ENCODE results near the gene MYADML2. TPM values are rescaled to one million over a fixed set of nuclear protein-coding genes. Genes with fewer than 3 reads are reported as not detected.
A peak's percentile ranks its signal among the peaks of the same experiment; 100 is the strongest.

The MYADML2 gene
- total RNA-seq, 1 experiment from 2014 or later, result 0.22 TPM

DNA sequence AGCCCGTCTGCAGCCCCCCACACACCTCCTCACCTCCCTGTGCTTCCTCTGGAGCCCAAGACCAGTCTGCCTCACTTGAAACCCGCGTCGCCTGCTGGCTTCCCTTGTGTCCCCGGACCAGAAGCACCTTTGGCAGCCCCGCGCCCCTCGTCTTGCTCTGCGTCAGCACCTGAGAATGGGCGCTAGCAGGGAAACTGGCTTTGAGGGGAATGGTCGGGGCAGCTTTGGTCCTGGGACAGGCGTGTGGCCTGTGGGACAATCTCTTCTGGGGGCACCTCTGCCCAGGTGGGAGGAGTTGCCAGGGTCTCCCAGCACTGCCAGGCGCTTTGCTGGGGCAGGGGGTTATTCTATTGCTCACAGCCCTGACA is 15.9 kb downstream of the MYADML2 start:
- no CpG with 5 or more reads among the region's 13 CpGs for WGBS (ENCODE audit: extremely low coverage, insufficient read length, low lambda C conversion rate)

More for the DNA sequence above, 15.9 kb downstream of the MYADML2 start:
- H3K56ac ChIP-seq (ENCODE audit: insufficient read length, low read depth, low read length), result no peak overlapping the region
- H3K27ac ChIP-seq (ENCODE audit: insufficient read length, low read depth, low read length), result no peak overlapping the region
- no peaks in the 10 kb centered on the region; the same call in 1 of the 2 replicates for H3K27me3 ChIP-seq (ENCODE audit: insufficient read depth, low read length)
- Mint-ChIP-seq H3K36me3 (ENCODE audit: insufficient read depth in 1 of 3, low read depth in 3 of 3) (peaks cover 3 to 31% (median 21%) of the 10 kb centered on the region in 3 experiments; a peak in 6 of 7 replicates), H3K27me3 (ENCODE audit: low read depth) (peaks cover 20% of the 10 kb centered on the region), H3K27ac (peak overlapping the region in 1 of 3 experiments; percentile 75; a peak in 2 of 7 replicates), H3K9me3 (no peaks in the 10 kb centered on the region), H3K4me3 (no peak overlapping the region), H3K4me1 (peaks cover 5 to 15% of the 10 kb centered on the region in 2 experiments)
- peaks cover 2% of the 10 kb centered on the region; the same call in 1 of the 2 replicates for H3K79me2 ChIP-seq (ENCODE audit: insufficient read depth, low read length)
- H2AFZ ChIP-seq (ENCODE audit: low read length), result no peak overlapping the region
- H3K4ac ChIP-seq (ENCODE audit: low read depth, low read length), result no peak overlapping the region
- H4K5ac ChIP-seq (ENCODE audit: insufficient read length, low read depth, low read length), result no peak overlapping the region
- peaks cover 3% of the 10 kb centered on the region for H3K79me1 ChIP-seq (ENCODE audit: insufficient read depth, low read depth, low read length, poor library complexity, severe bottlenecking)
- no peaks in the 10 kb centered on the region for H3K9me3 ChIP-seq (ENCODE audit: control insufficient read depth, low read depth, low read length)
- H2AK5ac ChIP-seq (ENCODE audit: insufficient read length, low read length), result no peak overlapping the region
- no peak overlapping the region; the same call in 1 of the 2 replicates for H3K14ac ChIP-seq (ENCODE audit: insufficient read depth, low read length)
- no peak overlapping the region for H3K18ac ChIP-seq (ENCODE audit: insufficient read length, low read depth, low read length)
- peaks cover 4% of the 10 kb centered on the region for H4K20me1 ChIP-seq (ENCODE audit: control insufficient read depth, insufficient read depth, insufficient read length)
- TF ChIP-seq, protein P1, sequence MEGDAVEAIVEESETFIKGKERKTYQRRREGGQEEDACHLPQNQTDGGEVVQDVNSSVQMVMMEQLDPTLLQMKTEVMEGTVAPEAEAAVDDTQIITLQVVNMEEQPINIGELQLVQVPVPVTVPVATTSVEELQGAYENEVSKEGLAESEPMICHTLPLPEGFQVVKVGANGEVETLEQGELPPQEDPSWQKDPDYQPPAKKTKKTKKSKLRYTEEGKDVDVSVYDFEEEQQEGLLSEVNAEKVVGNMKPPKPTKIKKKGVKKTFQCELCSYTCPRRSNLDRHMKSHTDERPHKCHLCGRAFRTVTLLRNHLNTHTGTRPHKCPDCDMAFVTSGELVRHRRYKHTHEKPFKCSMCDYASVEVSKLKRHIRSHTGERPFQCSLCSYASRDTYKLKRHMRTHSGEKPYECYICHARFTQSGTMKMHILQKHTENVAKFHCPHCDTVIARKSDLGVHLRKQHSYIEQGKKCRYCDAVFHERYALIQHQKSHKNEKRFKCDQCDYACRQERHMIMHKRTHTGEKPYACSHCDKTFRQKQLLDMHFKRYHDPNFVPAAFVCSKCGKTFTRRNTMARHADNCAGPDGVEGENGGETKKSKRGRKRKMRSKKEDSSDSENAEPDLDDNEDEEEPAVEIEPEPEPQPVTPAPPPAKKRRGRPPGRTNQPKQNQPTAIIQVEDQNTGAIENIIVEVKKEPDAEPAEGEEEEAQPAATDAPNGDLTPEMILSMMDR (conservative IDR thresholded peaks at IDR 0.05), result no peak
- H2BK15ac ChIP-seq (ENCODE audit: low read depth, low read length), result no peak overlapping the region
- H3K23ac ChIP-seq (ENCODE audit: insufficient read length, low read depth, low read length), result no peak overlapping the region
- no peak overlapping the region for H2BK120ac ChIP-seq (ENCODE audit: low read depth, low read length, poor library complexity, severe bottlenecking)
- no peaks in the 10 kb centered on the region for H3K4me1 ChIP-seq (ENCODE audit: insufficient read depth, low read length)
- peaks cover 9% of the 10 kb centered on the region for H3K23me2 ChIP-seq (ENCODE audit: insufficient read length, low read depth, low read length, poor library complexity, severe bottlenecking)
- H3K4me2 ChIP-seq (ENCODE audit: insufficient read depth, insufficient read length, low read length), result no peak overlapping the region
- H2BK20ac ChIP-seq (ENCODE audit: low read depth, low read length, poor library complexity, severe bottlenecking), result no peak overlapping the region
- no peak overlapping the region for H4K8ac ChIP-seq (replicated peaks; ENCODE audit: insufficient read length, low read depth, low read length)
- H2BK5ac ChIP-seq (ENCODE audit: insufficient read length, low read length), result no peak overlapping the region
- no peak overlapping the region for H2BK12ac ChIP-seq (ENCODE audit: insufficient read length, low read depth, low read length)
- DNase-seq, result no peak
- H3T11ph ChIP-seq (ENCODE audit: low read length), result no peak overlapping the region
- no peak overlapping the region for H4K91ac ChIP-seq (ENCODE audit: insufficient read length, low read depth, low read length)
- no peak overlapping the region for H3K9ac ChIP-seq (ENCODE audit: extremely low read depth, insufficient read length, low read length)

All from H9 (cell line).